K562 (cell line): ENCODE data around the gene PRICKLE3. TPM values are rescaled to one million over a fixed set of nuclear protein-coding genes. Genes with fewer than 3 reads are reported as not detected.

ENCODE experiments used
- ASH1L ChIP-seq: fragments of 450-650 bp; IDR thresholded peaks from 2 replicates; pipeline ENCODE4 v1.6.1; 2018; ENCODE audit warnings: borderline replicate concordance, mild to moderate bottlenecking, low read depth; ENCODE audit not compliant: partially characterized antibody
- CREB5 ChIP-seq: fragments of 250-450 bp; sonication (Bioruptor Pico); IDR thresholded peaks from 2 replicates; pipeline ENCODE4 v1.5.0; 2020; ENCODE audit warnings: mild to moderate bottlenecking
- CTCF ChIP-seq, 3 experiments: IDR thresholded peaks in 2 of 3; conservative IDR thresholded peaks in 1 of 3; 2 replicates each; pipeline ENCODE4 v1.5.1; 2011 to 2012; ENCODE audit warnings: low read length in 3 of 3, mild to moderate bottlenecking in 3 of 3, control low read depth in 2 of 3, improper control_type of control experiment in 1 of 3, inconsistent platforms in 1 of 3, low read depth in 1 of 3, mixed read lengths in 1 of 3, moderate library complexity in 1 of 3; ENCODE audit not compliant: insufficient read depth in 2 of 3
- EP400 ChIP-seq: fragments of 450-650 bp; IDR thresholded peaks from 2 replicates; pipeline ENCODE4 v1.6.1; 2017; ENCODE audit warnings: antibody characterized with exemption, mild to moderate bottlenecking, moderate library complexity
- HCFC1 ChIP-seq: IDR thresholded peaks from 2 replicates; pipeline ENCODE4 v1.6.1; 2012; ENCODE audit warnings: low read depth, low read length, improper control_type of control experiment
- HDAC1 ChIP-seq, 2 experiments: fragments of 450-650 bp; IDR thresholded peaks; 2 replicates each; pipeline ENCODE4 v1.6.1; 2016 to 2017; ENCODE audit warnings: inconsistent platforms in 1 of 2, mild to moderate bottlenecking in 1 of 2, moderate library complexity in 1 of 2
- IFI16 ChIP-seq: fragments of 250-450 bp; sonication (Bioruptor Pico); IDR thresholded peaks from 2 replicates; pipeline ENCODE4 v2.1.2; 2022; ENCODE audit warnings: mild to moderate bottlenecking, inconsistent platforms
- NBN ChIP-seq: fragments of 450-650 bp; IDR thresholded peaks from 2 replicates; pipeline ENCODE4 v1.6.1; 2016; ENCODE audit warnings: low read depth, mild to moderate bottlenecking
- POLR2B ChIP-seq: fragments of 450-650 bp; IDR thresholded peaks from 2 replicates; pipeline ENCODE4 v1.6.1; 2018; ENCODE audit warnings: low read depth; ENCODE audit not compliant: partially characterized antibody
- PRDM10 ChIP-seq: fragments of 450-650 bp; IDR thresholded peaks from 2 replicates; pipeline ENCODE4 v1.6.1; 2018; ENCODE audit not compliant: partially characterized antibody
- SFPQ ChIP-seq: fragments of 200-400 bp; formaldehyde crosslinking; IDR thresholded peaks from 2 replicates; pipeline ENCODE4 v1.6.1; 2017; ENCODE audit warnings: mild to moderate bottlenecking, low read depth, low read length, moderate library complexity
- TAF1 ChIP-seq: IDR thresholded peaks from 2 replicates; pipeline ENCODE4 v1.6.1; 2011; ENCODE audit warnings: mild to moderate bottlenecking, low read length, moderate library complexity; ENCODE audit not compliant: insufficient read depth, control insufficient read depth, severe bottlenecking; ENCODE audit errors: extremely low read depth
- TBP ChIP-seq: optimal IDR thresholded peaks from 2 replicates; pipeline ENCODE3; 2011; ENCODE audit warnings: low read depth, low read length, improper control_type of control experiment
- U2AF2 ChIP-seq: fragments of 200-400 bp; formaldehyde crosslinking; optimal IDR thresholded peaks from 2 replicates; pipeline ENCODE3; 2017; ENCODE audit warnings: low read depth, mild to moderate bottlenecking, low read length
- ZFP1 ChIP-seq: fragments of 450-650 bp; formaldehyde crosslinking; IDR thresholded peaks from 2 replicates; pipeline ENCODE4 v1.4.0; 2020; ENCODE audit warnings: mild to moderate bottlenecking, mixed read lengths
- ZNF253 ChIP-seq: fragments of 250-450 bp; sonication (Bioruptor Pico); conservative IDR thresholded peaks from 2 replicates; pipeline ENCODE4 v1.6.1; 2021; ENCODE audit warnings: mild to moderate bottlenecking
- ZNF699 ChIP-seq: fragments of 250-450 bp; sonication (Bioruptor Pico); IDR thresholded peaks from 2 replicates; pipeline ENCODE4 v1.8.0; 2021; ENCODE audit warnings: mild to moderate bottlenecking, moderate library complexity; ENCODE audit not compliant: insufficient replicate concordance
- ZSCAN32 ChIP-seq: fragments of 450-650 bp; formaldehyde crosslinking; IDR thresholded peaks from 2 replicates; pipeline ENCODE4 v1.4.0; 2020; ENCODE audit warnings: mild to moderate bottlenecking, moderate library complexity
- polyA plus RNA-seq, 8 experiments: library from polyadenylated mRNA; depleted of rRNA in 4 of 8; stranded (reverse) in 5 of 8; unstranded in 3 of 8; fragments of >200 nt; fragmentation: Nextera tagmentation in 2 of 8; fragmentation: Illumina TruSeq in 1 of 8; extraction: Ambion mirVana in 2 of 8; extraction: Trizol in 1 of 8; gene quantifications; 2 replicates each; pipeline versions ENCODE4 v1.2.1 to v1.2.3, GENCODE V29; 2011 to 2014; ENCODE audit warnings: inconsistent platforms in 1 of 8, missing spikeins in 1 of 8
- total RNA-seq, 7 experiments: library from RNA; depleted of rRNA in 6 of 7; stranded (reverse); fragments of >200 nt in 6 of 7; fragmentation: Illumina TruSeq in 2 of 7; extraction: Trizol in 2 of 7; gene quantifications; 2 replicates each; pipeline versions ENCODE4 v1.2.1 to v1.2.3, GENCODE V29; 2011 to 2021; ENCODE audit warnings: low replicate concordance in 1 of 7

The PRICKLE3 gene
- total and polyA plus RNA-seq, 9 of the 15 experiments (the other 6 are each of a cell fraction or from before 2014, with no cell fraction given), result 1.1 to 44.3 (median 14.0) TPM

- TF ChIP-seq SFPQ, result no peak
- no peak; the same call in 1 of the 2 replicates for TF ChIP-seq HCFC1
- no peak for TF ChIP-seq HDAC1 (IDR thresholded peaks at IDR 0.05)
- TF ChIP-seq ZNF699, result no peak
- TF ChIP-seq TBP, result peak; percentile 20
- no peak for TF ChIP-seq U2AF2
- TF ChIP-seq CREB5 (CRISPR knock-in tag), result no peak
- TF ChIP-seq PRDM10, result no peak
- peak; percentile 59 for TF ChIP-seq EP400
- no peak for TF ChIP-seq NBN
- no peak for TF ChIP-seq IFI16
- TF ChIP-seq POLR2B, result peak; percentile 71
- no peak for TF ChIP-seq ZNF253 (CRISPR knock-in tag)
- no peak for TF ChIP-seq ZSCAN32 (CRISPR knock-in tag)
- no peak for TF ChIP-seq ASH1L
- peak; percentile 75 to 95 (median 89) for TF ChIP-seq CTCF (IDR thresholded peaks at IDR 0.05 in 2 of 3, conservative IDR thresholded peaks at IDR 0.05 in 1 of 3; ENCODE audit: insufficient read depth in 2 of 3, low read depth in 1 of 3, low read length in 3 of 3)
- peak; percentile 30 for TF ChIP-seq TAF1
- TF ChIP-seq ZFP1 (CRISPR knock-in tag), result no peak
These were observed 30.0 kb downstream of the PRICKLE3 start (continued) for GRCh38 chrX:49155900-49156837.
